Fibroblast of lung (primary cell): ENCODE results near the gene ANK2.

ENCODE experiments used
- EZH2 ChIP-seq: IDR thresholded peaks from 2 replicates; pipeline ENCODE4 v1.5.1; 2012; ENCODE audit warnings: low read length, control low read depth, mild to moderate bottlenecking; ENCODE audit errors: missing control alignments
- TF ChIP-seq, protein P1 (sequence below), 2 donors: IDR thresholded peaks in 1 of 2; conservative IDR thresholded peaks in 1 of 2; 1 replicate in 1 of 2; 2 replicates in 1 of 2; pipeline ENCODE4 v1.5.1; 2011 to 2012; ENCODE audit warnings: low read length in 2 of 2, control low read depth in 1 of 2, inconsistent platforms in 1 of 2, low read depth in 1 of 2, mild to moderate bottlenecking in 1 of 2

DNA sequence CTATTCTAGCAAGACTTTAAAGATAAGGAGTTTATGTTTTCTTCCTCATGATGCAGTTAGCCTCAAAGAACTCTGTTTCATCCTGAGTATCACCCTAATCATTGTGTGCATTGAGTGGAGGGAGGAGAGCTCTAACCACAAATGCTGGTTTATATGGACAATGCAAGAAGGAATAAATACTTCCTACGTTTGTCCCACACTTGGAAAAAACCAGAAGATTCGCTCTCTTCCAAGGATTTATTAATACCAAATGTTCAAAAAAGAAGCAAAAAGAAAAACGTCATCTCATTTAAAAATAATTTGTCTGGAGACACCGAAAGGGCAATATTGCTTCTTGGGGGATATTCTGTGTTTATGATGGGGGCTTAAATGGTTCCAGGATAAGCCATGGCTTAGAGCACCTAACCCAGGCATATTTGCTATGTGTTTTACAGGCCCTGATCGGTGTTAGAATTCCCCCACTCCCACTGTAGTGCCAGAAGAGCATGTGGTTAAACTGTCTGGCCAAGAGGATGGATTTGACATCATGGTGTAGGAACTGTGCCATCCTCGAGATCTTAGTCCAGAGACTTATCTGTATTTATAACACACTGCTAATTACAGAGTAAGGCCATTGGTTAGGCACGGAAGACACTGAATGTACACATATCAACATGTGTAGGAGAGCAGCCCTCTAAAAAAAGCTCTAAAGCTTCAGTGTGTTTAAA is 227.2 kb downstream of the ANK2 start:
- TF ChIP-seq, protein P1, sequence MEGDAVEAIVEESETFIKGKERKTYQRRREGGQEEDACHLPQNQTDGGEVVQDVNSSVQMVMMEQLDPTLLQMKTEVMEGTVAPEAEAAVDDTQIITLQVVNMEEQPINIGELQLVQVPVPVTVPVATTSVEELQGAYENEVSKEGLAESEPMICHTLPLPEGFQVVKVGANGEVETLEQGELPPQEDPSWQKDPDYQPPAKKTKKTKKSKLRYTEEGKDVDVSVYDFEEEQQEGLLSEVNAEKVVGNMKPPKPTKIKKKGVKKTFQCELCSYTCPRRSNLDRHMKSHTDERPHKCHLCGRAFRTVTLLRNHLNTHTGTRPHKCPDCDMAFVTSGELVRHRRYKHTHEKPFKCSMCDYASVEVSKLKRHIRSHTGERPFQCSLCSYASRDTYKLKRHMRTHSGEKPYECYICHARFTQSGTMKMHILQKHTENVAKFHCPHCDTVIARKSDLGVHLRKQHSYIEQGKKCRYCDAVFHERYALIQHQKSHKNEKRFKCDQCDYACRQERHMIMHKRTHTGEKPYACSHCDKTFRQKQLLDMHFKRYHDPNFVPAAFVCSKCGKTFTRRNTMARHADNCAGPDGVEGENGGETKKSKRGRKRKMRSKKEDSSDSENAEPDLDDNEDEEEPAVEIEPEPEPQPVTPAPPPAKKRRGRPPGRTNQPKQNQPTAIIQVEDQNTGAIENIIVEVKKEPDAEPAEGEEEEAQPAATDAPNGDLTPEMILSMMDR (conservative IDR thresholded peaks at IDR 0.05 in 1 of 2, IDR thresholded peaks at IDR 0.05 in 1 of 2; ENCODE audit: low read depth in 1 of 2, low read length in 2 of 2), result no peak
- TF ChIP-seq EZH2, result no peak
